SK-N-SH treated with all-trans-retinoic acid at 6 μM for 48 hours (cell line): ENCODE data around the gene ME3.

ENCODE experiments used
- ARNTL ChIP-seq: fragments of 450-650 bp; formaldehyde crosslinking; IDR thresholded peaks from 2 replicates; pipeline ENCODE4 v1.5.0; 2020; ENCODE audit warnings: low read depth, mild to moderate bottlenecking, moderate library complexity, borderline replicate concordance
- BACH2 ChIP-seq: fragments of 250-450 bp; sonication (Bioruptor Pico); IDR thresholded peaks from 2 replicates; pipeline ENCODE4 v1.9.0; 2021; ENCODE audit warnings: mild to moderate bottlenecking, borderline replicate concordance
- GLIS3 ChIP-seq: fragments of 250-450 bp; sonication (Bioruptor Pico); IDR thresholded peaks from 2 replicates; pipeline ENCODE4 v1.5.0; 2020; ENCODE audit warnings: mild to moderate bottlenecking, moderate library complexity
- OSR1 ChIP-seq: fragments of 250-450 bp; sonication (Bioruptor Pico); IDR thresholded peaks from 2 replicates; pipeline ENCODE4 v1.8.0; 2022; ENCODE audit warnings: moderate library complexity, mild to moderate bottlenecking, inconsistent platforms
- PATZ1 ChIP-seq: fragments of 250-450 bp; sonication (Bioruptor Pico); IDR thresholded peaks from 2 replicates; pipeline ENCODE4 v1.8.0; 2020; ENCODE audit warnings: mild to moderate bottlenecking, moderate library complexity, borderline replicate concordance
- SNAI2 ChIP-seq: fragments of 250-450 bp; sonication (Bioruptor Pico); IDR thresholded peaks from 2 replicates; pipeline ENCODE4 v1.5.0; 2020; ENCODE audit warnings: mild to moderate bottlenecking, moderate library complexity
- ZFP30 ChIP-seq: fragments of 450-650 bp; formaldehyde crosslinking; IDR thresholded peaks from 2 replicates; pipeline ENCODE4 v1.5.0; 2022; ENCODE audit warnings: mild to moderate bottlenecking, moderate library complexity
- ZNF70 ChIP-seq: fragments of 450-650 bp; formaldehyde crosslinking; IDR thresholded peaks from 2 replicates; pipeline ENCODE4 v1.5.0; 2020; ENCODE audit warnings: mild to moderate bottlenecking, moderate library complexity

- no peak for TF ChIP-seq ARNTL (CRISPR knock-in tag)
- no peak for TF ChIP-seq OSR1 (CRISPR knock-in tag)
- no peak for TF ChIP-seq ZFP30
- TF ChIP-seq PATZ1 (CRISPR knock-in tag), result no peak
- TF ChIP-seq BACH2 (CRISPR knock-in tag), result no peak
- TF ChIP-seq GLIS3 (CRISPR knock-in tag), result no peak
- no peak for TF ChIP-seq SNAI2
- no peak for TF ChIP-seq ZNF70 (CRISPR knock-in tag)
Measured at GRCh38 chr11:86456075-86456939, 216.1 kb downstream of the ME3 start.
